Ureter (tissue), 1 donor: ENCODE data around the gene TMEM190. TPM values are rescaled to one million over a fixed set of nuclear protein-coding genes. Genes with fewer than 3 reads are reported as not detected.
A peak's percentile ranks its signal among the peaks of the same experiment; 100 is the strongest.
"Not testable (repeated sequence)": the region's sequence is repeated elsewhere in the genome, so short reads cannot be mapped to it uniquely, and the experiment has no call there.

Experiments
- DNase-seq: peaks from one replicate; pipeline ENCODE4 v3.0.0-alpha.2; 2020; ENCODE audit warnings: low spot score
- total RNA-seq: library from RNA; stranded (reverse); gene quantifications from one replicate; pipeline ENCODE4 v1.2.4, GENCODE V29; 2023
- donor health status: DM: yes; HTN: yes; CAD: no.

TMEM190 gene
- not detected for total RNA-seq

- DNase-seq = no peak
These were observed at the start of gene TMEM190 for GRCh38 chr19:55376241-55376933. Gene TMEM190 (plus strand): TSS chr19:55376826. CDS start chr19:55376854, 28 bp downstream.

DNA sequence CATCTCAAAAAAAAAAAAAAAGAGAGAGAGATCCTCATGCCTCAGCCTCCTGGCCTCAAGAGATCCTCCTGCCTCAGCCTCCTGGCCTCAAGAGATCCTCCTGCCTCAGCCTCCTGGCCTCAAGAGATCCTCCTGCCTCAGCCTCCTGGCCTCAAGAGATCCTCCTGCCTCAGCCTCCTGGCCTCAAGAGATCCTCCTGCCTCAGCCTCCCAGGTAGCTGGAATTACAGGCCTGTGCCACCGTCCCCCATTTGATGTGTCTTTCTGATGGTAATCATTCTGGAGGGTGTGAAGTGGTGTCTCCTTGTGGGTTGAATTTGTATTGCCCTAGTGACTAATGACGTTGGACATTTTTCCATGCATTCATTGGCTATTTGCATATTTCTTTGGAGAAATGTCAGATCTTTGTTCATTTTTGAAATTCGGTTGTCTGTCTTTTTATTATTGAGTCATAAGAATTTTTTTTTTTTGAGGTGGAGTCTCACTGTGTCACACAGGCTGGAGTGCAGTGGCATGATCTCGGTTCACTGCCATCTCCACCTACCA, 47.8 kb upstream of the TMEM190 start:
- not testable (repeated sequence) for DNase-seq

DNA sequence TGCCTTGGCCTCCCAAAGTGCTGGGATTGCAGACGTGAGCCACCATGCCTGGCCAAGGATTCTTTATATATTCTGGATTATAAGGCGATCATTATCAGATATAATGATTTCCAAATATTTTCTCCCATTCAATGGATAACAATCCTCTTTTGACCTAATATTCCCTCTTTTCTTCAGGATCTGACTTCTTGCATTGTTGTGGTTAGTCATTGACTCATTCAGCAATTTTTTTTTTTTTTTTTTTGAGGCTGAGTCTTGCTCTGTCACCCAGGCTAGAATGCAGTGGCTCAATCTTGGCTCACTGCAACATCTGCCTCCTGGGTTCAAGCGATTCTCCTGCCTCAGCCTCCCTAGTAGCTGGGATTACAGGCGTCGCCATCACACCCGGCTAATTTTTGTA, 46.8 kb upstream of the TMEM190 start:
- not testable (repeated sequence) for DNase-seq

GRCh38 chr19:55333870-55334269, 42.8 kb upstream of the TMEM190 start:
- DNase-seq = no peak

GRCh38 chr19:55336101-55336500, 40.5 kb upstream of the TMEM190 start:
- no peak for DNase-seq

DNA sequence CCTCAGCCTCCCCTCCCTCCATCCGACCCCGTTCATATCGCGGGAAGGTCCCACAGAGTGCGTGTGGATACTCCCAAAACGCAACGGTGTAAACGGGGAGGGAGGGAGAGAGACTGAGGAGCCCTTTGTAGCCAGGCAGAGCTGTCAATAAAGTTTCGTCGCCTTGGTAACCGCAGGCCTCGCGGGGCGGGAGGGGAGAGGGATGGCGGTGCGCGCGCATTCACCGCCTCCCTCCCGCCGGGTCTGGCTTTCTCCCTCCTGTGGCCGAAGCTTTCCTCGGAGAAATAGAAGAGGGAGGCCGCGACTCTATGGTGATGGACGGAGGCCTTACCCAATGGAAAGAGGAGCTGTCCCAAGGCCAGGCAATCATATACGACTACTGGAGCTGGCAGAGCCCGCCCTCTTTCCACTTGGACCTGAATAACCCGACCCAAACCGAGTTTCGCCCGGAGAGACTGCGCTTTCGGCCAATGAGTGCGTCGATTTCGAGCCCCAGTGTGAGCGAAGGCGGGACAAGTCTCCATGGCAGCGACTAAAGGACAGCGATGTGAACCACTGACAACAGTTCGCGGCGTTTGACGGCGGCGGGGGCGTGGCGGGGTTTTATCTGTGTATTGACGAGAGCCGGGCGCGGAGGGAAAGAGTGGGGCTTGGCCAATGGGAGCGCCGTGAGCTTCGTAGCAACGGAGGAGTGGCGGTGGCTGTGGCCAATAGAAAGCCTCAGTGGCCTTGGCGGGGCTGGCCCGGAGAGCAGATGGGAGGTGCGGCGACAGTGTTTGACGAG, 37.3 kb upstream of the TMEM190 start, which contains the start of gene KMT5C:
Gene KMT5C, plus strand, starts transcription at position 772 of the 784 bp plus-strand sequence. CDS start 2,061 bp downstream, outside the sequence.
- peak; percentile 100 for DNase-seq

DNA sequence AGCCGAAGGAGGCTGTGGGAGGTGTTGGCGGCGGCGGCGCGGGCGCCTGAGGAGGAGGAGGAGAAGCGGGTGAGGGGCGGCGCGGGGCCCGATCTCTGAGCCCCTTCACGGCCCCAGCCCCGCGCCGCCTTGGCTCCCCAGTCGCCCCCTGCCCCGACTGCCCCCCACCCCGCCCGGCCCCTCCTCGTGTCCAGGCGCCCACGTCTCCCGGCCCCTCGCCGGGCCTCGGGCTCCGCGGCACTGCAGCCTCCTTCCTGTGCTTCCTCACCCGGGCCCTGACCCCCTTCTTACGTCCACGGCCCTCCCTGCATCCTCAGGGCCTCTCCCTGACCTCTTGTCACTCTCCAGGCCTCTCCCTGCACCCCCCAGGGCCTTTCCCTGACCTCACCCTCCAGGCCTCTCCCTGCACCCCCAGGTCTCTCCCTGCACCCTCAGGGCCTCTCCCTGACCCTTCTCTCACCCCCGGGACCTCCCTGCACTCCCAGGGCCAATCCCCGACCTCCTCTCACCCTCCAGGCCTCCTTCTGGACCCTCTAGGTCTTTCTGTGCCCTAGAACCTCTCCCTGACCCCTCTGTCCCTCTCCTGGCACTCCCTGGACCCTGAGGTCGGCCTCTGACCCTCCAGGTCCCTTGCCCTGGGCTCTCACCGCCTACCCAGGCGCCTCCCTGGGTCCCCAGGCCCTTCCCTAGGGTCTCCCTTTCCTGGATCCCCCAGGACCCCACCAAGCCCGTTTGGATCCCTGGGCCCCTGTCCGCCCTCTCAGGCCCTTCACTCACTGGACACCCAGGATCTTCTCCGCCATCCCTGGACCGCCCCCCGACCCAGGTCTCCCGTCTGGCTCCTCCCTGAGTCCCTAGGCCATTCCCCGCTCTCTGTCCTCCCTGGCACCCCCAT, 36.5 kb upstream of the TMEM190 start:
- no peak for DNase-seq

- DNase-seq = no peak
These were observed 35.9 kb upstream of the TMEM190 start for GRCh38 chr19:55340784-55341147.

- no peak for DNase-seq
These were observed 35.4 kb upstream of the TMEM190 start for GRCh38 chr19:55341171-55341588.

DNA sequence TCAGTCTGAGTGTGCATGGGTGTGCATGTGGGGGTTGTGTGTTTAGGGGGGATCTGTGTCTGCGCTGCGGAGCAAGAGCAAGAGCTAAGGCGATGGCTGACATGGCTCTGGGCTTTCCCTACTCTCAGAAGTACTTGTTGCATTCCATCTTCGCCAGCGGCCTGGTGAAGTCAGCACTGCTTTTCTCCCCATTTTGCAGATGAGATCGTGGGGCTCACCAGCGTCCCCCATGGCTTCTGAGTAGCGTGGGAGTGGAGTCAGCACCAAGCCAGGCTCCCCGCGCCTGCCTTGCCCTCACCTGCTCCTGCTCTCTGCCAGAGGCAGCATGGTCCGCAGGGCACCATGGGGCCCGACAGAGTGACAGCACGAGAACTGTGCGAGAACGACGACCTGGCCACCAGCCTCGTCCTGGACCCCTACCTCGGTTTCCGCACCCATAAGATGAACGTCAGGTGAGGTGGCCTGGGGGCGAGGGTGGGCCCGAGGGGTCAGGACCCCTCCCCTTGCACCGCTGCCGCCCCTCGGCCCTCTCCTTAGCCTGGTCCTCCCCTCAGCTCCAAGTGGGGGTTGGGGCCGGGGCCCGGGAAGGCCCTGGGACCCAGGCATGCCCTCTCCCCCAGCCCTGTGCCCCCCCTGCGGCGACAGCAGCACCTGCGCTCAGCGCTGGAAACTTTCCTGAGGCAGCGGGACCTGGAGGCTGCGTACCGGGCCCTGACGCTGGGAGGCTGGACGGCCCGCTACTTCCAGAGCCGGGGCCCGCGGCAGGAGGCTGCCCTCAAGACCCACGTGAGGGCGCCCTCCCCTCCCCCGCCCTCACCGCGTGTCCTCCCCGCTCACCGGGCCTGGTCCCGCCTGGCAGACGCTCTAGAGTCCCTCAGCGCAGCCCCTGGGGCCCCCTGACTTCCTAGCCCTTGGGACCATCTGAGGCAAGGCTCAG, 34.8 kb upstream of the TMEM190 start:
- no peak for DNase-seq

DNA sequence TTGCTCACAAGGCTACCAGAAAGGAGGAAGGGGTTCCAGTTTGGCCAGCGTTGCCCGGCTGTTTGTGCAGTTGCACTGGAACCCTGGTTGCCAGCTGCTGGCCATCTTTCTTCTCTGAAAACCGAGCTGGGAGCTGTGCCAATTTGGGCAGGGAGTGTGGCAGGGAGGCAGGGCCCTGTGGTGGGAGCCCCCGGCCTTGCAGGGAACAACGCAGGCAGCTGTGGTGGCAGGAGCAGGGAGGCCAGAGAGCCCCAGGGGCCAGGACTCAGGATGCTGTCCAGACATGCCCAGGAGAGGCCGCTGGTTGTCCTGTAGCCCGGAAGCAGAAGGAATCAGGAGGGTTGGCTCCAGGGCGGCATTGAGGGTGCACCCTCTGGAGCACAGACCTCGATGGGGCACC, 32.2 kb upstream of the TMEM190 start:
- DNase-seq = peak; percentile 72

GRCh38 chr19:55345101-55345817, 31.4 kb upstream of the TMEM190 start:
- no peak for DNase-seq

DNA sequence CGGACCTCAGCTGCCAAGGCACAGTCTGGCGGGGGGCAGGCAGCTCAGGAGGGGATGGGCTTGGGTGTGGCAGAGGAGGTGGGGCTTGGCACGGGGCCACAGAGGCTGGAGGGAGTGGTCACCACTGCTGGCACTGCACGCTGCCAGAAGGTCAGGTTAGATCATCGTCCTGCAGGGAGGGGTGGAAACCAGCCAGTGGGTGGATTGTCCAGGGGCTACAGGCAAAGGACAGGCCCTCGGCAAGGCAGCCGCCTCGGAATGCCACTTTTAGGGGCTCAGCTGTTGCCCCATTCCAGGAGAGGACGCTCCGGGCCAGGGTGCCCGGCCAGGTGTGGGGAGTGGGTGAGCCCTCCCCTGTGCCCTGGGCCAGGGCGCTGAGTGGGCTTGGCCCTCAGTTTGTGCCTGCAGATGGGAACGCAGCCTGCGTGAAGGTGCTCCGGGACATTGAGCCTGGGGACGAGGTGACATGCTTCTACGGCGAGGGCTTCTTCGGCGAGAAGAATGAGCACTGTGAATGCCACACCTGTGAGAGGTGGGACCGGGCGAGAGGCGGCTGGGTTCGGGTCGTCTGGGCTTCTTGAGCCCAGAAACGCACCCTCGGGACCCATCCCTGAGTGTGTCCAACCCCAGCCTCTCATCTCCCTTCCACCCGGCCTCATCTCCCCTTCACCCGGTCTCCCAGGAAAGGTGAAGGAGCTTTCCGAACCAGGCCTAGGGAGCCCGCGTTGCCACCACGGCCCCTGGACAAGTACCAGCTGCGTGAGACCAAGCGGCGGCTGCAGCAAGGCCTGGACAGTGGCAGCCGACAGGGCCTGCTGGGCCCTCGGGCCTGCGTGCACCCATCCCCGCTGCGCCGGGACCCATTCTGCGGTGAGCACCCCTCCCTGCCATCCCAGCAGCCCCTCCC, 30.6 kb upstream of the TMEM190 start:
- DNase-seq = no peak

DNA sequence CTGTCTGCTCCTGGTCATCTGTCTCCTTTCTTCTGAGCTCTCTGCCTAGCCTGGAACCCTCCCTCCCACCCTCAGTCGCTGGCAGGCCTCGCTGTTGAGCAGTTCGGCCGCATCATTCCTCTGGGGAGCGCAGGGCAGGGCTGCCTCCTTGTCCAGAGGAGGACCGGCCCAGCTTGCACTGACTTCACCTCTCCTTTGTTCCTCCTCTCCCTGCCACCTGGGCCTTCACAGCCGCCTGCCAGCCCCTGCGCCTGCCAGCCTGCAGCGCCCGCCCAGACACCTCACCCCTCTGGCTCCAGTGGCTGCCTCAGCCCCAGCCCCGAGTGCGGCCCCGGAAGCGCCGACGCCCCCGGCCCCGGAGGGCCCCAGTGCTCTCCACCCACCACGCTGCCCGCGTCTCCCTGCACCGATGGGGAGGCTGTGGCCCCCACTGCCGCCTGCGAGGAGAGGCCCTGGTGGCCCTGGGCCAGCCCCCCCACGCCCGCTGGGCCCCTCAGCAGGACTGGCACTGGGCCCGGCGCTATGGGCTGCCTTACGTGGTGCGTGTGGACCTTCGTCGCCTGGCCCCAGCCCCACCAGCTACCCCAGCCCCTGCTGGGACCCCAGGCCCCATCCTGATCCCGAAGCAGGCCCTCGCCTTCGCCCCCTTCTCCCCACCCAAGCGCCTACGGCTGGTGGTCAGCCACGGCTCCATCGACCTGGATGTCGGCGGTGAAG, 29.7 kb upstream of the TMEM190 start:
- DNase-seq = no peak

DNA sequence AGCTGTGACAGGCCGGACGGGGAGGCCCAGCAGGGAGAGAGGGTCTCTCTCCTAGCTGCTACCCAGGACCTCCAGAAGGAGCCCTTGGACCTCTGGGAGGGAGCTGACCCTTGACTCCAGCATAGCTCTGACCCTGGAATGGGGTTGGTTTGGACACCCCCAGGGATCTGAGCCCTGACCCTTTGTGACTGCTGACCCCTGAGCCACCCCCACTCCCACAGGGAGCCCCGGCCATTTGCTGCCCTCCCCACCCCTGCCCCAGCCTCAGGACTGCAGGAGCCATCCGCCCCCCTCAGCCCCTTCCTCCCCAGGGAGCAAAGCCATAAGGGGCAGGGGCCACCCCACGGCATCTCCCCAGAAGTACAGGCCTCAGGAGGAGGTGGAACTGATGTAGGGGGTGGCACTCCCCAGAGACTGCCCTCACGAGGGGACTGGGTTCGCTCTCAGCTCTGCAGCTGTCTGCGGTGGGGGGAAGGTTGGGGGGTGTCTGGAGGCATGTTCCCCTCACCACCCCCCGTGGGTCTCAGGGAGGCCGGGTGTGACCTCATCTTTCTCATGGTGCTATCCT, 29.1 kb upstream of the TMEM190 start:
- no peak for DNase-seq

GRCh38 chr19:55348317-55349034, 28.1 kb upstream of the TMEM190 start:
- no peak for DNase-seq

GRCh38 chr19:55350620-55351315, 25.9 kb upstream of the TMEM190 start:
- DNase-seq = no peak
